CD1c-positive myeloid dendritic cell (primary cell): ENCODE measurements around the gene IFT57.
"Not testable (repeated sequence)": the region's sequence is repeated elsewhere in the genome, so short reads cannot be mapped to it uniquely, and the experiment has no call there.

Experiments
- DNase-seq: peaks from one replicate; pipeline ENCODE4 v3.0.0-alpha.2; 2016; ENCODE audit errors: extremely low spot score

IFT57 gene

GRCh38 chr3:108221911-108222852, at the start of gene IFT57:
Gene IFT57 (minus strand): TSS chr3:108222424. CDS start chr3:108222322, 102 bp downstream.
- DNase-seq: peak; percentile 97

- DNase-seq: no peak
Measured at GRCh38 chr3:108271626-108272025, 49.4 kb upstream of the IFT57 start.

- not testable (repeated sequence) for DNase-seq
Measured at GRCh38 chr3:108268235-108268634, 46.0 kb upstream of the IFT57 start.

- not testable (repeated sequence) for DNase-seq
Measured at GRCh38 chr3:108264534-108265298, 42.5 kb upstream of the IFT57 start.

GRCh38 chr3:108255131-108255530, 32.9 kb upstream of the IFT57 start:
- no peak for DNase-seq

GRCh38 chr3:108251844-108252243, 29.6 kb upstream of the IFT57 start:
- DNase-seq: no peak

GRCh38 chr3:108251265-108251664, 29.0 kb upstream of the IFT57 start:
- DNase-seq: no peak

GRCh38 chr3:108250626-108251025, 28.4 kb upstream of the IFT57 start:
- no peak for DNase-seq

- DNase-seq: no peak
Measured at GRCh38 chr3:108243243-108243642, 21.0 kb upstream of the IFT57 start.

- DNase-seq: no peak
Measured at GRCh38 chr3:108242776-108243175, 20.6 kb upstream of the IFT57 start.

- DNase-seq: no peak
Measured at GRCh38 chr3:108241721-108242120, 19.5 kb upstream of the IFT57 start.

- no peak for DNase-seq
Measured at GRCh38 chr3:108241146-108241545, 18.9 kb upstream of the IFT57 start.

- no peak for DNase-seq
Measured at GRCh38 chr3:108239082-108239481, 16.9 kb upstream of the IFT57 start.

- no peak for DNase-seq
Measured at GRCh38 chr3:108235290-108235689, 13.1 kb upstream of the IFT57 start.

GRCh38 chr3:108234387-108234957, 12.2 kb upstream of the IFT57 start:
- DNase-seq: no peak

GRCh38 chr3:108228286-108228685, 6.1 kb upstream of the IFT57 start:
- DNase-seq: no peak

- DNase-seq: no peak
Measured at GRCh38 chr3:108227131-108227530, 4.9 kb upstream of the IFT57 start.

GRCh38 chr3:108225221-108225620, 3.0 kb upstream of the IFT57 start:
- DNase-seq: no peak

GRCh38 chr3:108223928-108224327, 1.7 kb upstream of the IFT57 start:
- peak; percentile 75 for DNase-seq

- DNase-seq: peak; percentile 15
Measured at GRCh38 chr3:108222853-108223565, 785 bp upstream of the IFT57 start.

GRCh38 chr3:108221393-108221792, 831 bp downstream of the IFT57 start:
- no peak for DNase-seq

GRCh38 chr3:108219336-108219735, 2.9 kb downstream of the IFT57 start:
- no peak for DNase-seq
